Activated CD4-positive, CD25-positive, alpha-beta regulatory T cell treated with anti-CD3 and anti-CD28 coated beads, Interleukin-2, amount 50 U/mL, for 16 hours (primary cell): ENCODE data around the gene PPP3CA.

Experiments used
- DNase-seq: peaks from one replicate; pipeline ENCODE4 v3.0.0-alpha.2; 2020; ENCODE audit warnings: low read depth, low spot score

The PPP3CA gene

DNA sequence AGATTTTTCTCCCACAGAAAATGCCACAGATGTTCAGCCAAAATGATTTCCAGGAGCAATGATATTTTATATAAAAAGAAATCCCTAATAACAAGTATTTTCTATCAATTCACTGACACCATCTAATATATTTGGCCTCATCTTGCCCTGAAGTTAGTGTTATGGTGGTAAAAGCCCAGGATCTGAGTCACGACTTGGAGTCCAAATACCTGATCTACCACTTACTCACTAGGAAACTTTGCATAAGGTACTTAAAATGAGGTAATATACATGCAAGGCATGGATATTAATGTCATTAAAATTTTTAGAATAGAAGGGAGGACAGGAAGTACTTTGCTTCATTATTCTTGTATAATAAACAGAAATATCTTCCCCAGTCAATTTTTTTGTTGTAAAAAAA, 16.3 kb downstream of the PPP3CA start:
- no peak for DNase-seq

GRCh38 chr4:101329592-101329991, 17.7 kb downstream of the PPP3CA start:
- DNase-seq, result no peak

DNA sequence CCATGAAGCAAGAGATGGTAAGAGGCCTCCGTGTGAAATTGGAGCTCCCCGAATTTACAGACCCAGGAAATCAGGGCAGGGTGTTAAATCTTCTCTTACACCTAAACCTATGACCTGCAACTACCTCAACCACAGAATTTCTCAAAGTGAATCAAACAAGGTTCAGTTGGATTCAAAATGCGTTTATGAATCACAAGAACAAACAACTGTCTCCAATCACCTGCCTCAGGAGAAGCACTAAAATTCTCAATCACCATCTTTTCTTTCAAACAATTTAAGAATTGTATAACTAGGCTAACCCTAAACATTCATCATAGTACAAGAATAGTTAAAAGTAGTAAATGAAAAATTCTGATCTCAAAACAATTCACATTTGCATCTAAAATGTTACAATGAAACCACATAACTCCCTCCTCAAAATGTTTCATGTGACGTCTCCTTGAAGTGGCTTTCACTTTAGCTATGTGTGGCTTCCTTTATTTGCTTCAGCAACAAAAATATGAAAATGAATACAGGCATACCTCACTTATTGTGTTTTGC, 19.2 kb downstream of the PPP3CA start:
- no peak for DNase-seq

GRCh38 chr4:101326576-101326975, 20.8 kb downstream of the PPP3CA start:
- no peak for DNase-seq

GRCh38 chr4:101322743-101323142, 24.6 kb downstream of the PPP3CA start:
- no peak for DNase-seq

GRCh38 chr4:101321481-101322042, 25.8 kb downstream of the PPP3CA start:
- DNase-seq, result no peak

DNA sequence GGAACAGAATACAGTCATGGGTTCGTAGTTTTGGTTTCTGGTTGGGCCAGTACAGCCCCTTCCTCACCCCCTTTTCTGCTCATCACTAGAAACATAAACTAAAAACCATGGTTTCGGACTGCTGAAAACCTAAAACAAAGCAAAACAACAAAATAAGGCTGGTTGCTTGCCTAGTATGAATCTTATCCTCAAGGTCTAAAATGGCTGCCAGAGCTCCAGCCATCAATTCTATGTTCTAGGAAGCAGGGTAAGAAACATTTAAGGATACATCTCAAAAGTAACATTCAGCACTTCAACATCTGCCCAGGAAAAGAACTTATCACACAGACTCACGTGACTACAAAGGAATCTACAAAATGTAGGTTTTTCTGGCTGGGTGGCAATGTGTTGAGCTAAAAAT, 31.5 kb downstream of the PPP3CA start:
- no peak for DNase-seq

- no peak for DNase-seq
These were observed 32.3 kb downstream of the PPP3CA start for GRCh38 chr4:101315041-101315440.

DNA sequence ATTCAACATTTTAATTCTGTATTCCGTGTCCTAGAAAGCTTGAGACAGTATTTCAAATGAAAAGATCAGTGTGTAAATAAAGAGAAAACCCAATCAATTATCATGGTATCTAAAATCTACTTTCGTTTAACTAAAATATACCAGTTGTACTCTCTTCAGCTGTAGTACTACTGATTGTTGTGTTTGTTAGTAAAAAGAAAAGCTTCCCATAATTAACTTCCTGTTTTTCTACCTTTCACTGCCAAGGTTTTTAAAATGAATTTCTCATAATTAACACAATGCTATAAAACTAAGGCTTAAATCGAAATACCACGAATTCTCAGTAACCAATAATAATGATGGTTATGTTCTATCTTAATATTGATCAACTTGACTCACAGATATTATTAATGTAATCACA, 37.4 kb downstream of the PPP3CA start:
- no peak for DNase-seq

DNA sequence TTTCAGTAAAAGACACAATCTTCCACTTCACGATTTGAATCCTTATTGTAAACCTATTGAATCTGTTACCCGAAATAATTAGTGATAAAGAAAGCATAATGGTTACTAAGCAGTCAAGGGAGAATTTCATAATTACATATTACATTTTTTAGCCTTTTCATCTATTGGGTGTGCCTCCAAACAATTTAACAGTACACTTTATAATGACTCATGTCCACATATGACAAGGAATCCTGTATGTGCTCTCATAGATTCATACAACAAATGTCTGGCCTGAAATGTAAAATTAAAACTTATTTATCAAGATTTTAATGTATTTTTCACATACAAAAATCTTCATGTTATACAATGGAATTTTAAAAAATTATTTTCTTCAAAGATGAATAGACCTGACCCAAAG, 39.4 kb downstream of the PPP3CA start:
- no peak for DNase-seq

- no peak for DNase-seq
These were observed 40.3 kb downstream of the PPP3CA start for GRCh38 chr4:101306764-101307615.

GRCh38 chr4:101306225-101306624, 41.1 kb downstream of the PPP3CA start:
- DNase-seq, result no peak

DNA sequence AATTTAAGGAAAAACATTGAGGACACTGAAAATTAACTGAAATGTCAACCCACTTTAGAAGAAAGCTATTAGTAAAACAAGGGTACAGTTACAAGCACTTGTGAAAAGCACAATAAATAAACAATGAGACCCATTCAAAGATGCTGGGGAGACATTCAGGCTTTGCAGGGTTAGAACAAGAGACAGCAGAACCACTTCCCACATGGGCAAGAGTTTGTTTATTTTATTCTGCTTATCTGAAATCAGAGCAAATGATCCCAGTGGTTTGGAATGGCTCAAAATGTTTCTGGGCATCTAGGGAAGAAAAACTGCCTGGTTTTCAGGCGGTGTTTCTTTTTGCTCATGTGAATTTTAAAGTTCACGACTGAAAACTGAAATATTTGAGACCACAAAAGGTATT, 42.4 kb downstream of the PPP3CA start:
- no peak for DNase-seq

DNA sequence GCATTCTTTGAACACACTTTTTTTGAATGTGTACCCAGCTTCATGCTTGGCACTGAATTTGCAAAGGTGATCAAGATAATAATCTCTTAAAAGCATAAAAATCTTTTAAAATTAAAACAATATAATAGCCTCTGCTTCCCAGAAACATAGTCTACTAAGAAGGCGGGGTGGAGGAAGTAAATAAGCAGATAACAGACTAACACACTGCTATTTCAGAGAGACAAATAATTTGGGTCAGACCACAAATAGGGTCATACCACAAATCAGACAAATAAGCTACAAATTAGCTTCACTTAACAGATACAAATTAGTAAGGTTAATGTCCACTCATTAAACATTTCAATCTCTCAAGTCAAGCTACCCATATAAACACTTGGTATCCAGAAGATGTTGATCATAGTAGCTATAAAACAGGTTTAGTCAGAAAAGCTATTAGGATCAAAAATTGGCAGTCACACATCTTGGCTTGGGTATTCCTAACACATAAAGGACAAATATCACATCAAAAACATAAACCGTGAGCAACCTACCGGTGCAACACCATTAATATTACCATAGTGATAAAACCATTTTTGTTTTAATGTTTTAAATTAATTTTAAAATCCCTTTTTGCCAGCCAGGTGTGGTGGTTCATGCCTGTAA, 47.3 kb downstream of the PPP3CA start:
- DNase-seq, result no peak

DNA sequence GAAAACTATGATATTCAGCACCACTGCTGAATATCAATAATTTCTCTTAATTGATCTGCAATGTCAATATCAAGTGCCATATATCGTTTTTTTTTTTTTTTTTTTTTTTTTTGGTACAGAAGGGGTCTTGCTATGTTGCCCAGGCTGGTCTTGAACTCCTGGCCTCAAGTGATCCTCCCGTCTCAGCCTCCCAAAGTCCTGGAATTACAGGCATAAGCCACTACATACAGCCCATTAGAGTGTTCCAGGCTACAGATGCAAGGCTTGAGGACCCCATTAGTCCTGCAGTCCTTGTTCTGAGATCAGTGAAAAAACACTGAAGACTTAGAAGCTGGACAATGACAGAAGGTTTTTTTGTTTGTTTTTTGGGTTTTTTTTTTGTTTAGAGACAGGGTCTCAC, 48.3 kb downstream of the PPP3CA start:
- DNase-seq, result no peak

DNA sequence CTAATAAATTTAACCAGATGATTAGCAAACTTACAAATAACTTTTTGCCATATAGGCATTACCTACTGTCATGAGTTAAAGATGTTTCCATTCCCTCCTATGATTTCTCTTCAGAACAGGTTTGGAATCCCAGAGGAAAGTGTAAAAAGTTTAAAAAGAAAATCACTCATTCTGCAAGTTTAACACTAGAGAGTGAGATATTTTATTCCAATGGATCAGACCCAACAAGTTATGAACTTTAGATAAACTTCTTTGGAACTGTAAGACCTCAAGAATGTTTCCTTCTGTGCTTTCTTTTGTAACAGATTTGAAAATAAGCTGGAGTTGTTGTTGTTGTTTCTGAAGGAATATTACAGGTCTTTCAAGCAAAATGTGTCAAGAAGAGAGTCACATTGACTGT, 51.6 kb downstream of the PPP3CA start:
- DNase-seq, result no peak

GRCh38 chr4:101294597-101294996, 52.7 kb downstream of the PPP3CA start:
- DNase-seq, result no peak

- DNase-seq, result no peak
These were observed 54.4 kb downstream of the PPP3CA start for GRCh38 chr4:101292901-101293300.

DNA sequence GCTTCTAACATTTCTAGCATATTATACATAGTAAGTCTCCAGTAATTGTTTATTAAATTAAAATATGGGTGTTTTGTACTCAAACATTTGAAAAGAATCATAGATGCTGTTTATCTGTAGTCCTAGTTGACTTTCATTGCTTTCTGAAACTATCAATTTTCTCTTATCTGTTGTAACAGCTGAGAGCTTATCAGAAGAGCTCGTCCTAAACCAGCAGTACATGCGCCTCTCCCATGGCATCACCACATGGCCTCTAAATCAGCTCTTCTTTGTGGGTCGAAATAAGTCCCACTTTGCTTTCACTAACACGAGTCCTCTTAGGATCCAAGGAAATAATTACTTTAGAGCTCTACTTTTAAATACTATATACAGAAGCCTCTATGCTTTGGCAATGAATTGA, 55.1 kb downstream of the PPP3CA start:
- no peak for DNase-seq

DNA sequence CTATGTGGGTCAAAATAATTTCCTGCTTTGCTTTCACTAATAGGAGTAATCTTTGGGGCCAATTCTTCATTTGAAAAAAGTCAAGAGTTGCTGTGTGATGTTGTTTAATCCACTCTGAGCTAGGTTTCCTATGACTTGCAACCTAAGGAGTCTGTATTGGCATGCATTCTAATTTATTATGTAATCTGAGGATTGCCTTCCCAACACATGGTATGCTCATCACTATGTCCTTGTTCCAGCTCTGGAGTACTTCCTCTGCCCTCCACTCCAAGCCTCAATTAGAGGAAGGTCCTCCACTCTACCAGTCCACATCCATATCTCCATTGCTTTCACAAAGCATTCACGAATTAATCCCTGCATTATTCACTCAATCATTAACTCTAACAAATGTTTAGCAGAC, 56.1 kb downstream of the PPP3CA start:
- DNase-seq, result no peak

DNA sequence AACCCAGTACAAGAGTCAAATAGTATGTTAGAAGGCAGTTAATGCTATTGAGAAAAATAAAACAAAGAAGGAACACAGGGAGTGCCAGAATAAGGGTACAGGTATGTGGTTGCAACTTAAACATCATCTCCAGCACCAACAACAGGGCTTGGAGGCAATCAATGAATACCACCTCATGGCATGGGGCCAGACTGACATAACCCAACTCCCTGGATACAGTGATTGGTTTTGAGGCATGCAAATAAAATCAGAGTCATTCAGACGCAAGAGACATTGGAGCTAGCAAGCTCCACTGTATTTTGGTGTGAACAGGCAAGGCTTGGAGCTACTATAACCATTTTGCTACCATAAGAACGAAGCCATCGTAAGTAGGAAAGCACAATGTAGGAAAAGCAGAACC, 56.7 kb downstream of the PPP3CA start:
- DNase-seq, result no peak

- DNase-seq, result no peak
These were observed 58.0 kb downstream of the PPP3CA start for GRCh38 chr4:101289306-101289705.
